HG03108 (cell line): ENCODE results near the gene CFAP57.

Experiments
- ATAC-seq: cut with Tn5 transposase; IDR thresholded peaks from one replicate; pipeline ENCODE4 v1.9.1; 2021; ENCODE audit warnings: moderate library complexity; ENCODE audit not compliant: unreplicated experiment

The CFAP57 gene

DNA sequence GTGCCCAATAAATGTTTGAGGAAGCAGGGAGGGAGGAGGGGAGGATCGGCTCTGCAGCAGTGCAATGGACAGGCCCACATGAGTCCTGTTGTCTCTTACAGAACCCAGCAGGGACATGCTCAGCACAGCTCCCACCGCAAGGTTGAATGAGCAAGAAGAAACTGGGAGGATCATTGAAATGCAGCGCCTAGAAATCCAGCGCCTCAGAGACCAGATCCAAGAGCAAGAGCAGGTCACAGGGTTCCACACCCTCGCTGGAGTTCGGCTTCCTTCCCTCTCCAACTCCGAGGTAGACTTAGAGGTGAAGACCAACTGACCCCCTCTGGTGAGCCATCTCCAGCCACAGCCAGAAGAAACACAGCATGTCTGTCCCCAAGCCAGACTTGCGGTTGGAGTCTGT is 81.7 kb downstream of the CFAP57 start:
- no peak for ATAC-seq

DNA sequence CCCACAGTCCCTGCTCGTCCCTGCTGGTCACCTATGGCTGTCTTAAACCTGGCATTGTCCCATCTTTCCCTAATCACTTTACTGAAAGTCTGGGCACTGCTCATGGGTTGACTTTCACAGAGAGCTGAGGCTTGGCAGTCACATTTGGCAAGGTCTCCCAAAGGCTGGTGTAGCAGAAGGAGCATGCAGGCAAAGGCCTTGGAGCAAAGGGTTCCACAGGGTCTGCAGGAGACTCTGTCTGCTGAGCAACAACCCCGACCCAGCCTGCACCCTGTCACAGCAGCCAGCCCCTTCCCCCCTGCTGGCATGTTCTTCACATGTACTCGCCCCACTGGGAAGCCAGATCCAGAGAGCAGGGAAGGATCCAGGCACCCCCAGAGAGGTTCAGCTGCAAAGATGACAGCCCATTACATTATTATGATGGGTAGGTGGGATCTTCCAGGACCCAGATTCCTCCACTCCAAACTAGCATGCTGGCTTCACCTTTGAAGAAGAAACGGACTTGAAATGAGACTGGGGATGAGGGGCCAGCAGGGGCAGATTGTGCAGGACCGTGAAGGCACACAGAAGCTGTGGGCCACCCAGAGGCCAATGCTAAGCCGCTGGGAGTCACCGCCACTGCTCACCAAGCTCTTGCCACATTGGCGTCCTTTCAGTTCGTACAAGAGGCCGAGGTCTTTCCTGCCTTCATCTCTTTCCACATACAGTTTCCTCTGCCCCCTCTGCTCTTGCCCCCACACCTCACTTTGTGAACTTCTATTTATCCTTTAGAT is 83.5 kb downstream of the CFAP57 start:
- no peak for ATAC-seq

- no peak for ATAC-seq
Observed at GRCh38 chr1:43256675-43257570, 84.8 kb downstream of the CFAP57 start.

- no peak for ATAC-seq
Observed at GRCh38 chr1:43258370-43258769, 86.2 kb downstream of the CFAP57 start.

- ATAC-seq: no peak
Observed at GRCh38 chr1:43265431-43265830, 93.3 kb downstream of the CFAP57 start.

DNA sequence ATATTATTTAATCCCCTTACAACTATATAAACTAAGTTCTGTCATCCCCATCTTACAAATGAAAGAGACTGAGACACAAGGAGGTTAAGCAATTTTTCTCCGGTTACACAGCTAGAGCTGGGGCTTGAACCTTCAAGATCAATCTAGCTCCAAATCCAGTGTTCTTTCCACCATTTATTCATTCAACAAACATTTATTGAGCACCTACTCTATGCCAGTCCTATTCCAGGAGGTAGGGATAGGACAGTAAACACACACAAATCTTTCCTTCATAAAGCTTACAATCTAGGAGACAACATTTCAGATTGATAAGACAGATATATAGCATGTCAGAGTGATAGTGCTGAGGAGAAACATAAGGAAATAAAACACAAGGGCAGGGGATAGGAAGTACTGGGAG is 94.8 kb downstream of the CFAP57 start:
- ATAC-seq: no peak

GRCh38 chr1:43267291-43267805 is 95.2 kb downstream of the CFAP57 start:
- ATAC-seq: no peak

DNA sequence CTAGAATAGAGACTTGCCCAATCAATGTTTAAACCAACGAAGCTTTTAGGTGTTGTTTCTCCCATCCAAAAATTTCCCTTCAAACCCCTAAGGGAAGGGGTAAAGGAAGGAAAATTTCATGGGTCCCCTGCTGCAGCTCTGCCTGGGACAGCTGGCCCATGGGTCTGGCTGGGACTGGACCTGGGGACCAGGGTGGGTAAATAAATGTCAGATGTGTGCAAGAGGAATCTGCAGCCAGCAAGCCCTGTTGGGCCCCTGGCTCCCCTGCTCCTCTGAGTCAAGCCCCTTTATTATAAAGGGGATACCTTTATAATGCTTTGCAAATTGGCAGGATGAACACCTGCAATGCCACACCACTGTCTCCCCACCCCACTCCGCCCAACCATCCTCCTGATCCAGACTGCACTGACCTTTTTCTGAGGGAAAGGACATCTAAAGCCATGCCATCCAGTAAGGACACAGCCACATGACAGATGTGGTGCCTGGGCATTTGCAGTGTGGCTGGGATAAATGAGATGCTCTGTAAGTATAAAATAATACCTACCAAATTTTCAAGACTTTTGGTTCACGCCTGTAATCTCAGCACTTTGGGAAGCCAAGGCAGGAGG is 95.8 kb downstream of the CFAP57 start:
- no peak for ATAC-seq

- ATAC-seq: no peak
Observed at GRCh38 chr1:43269627-43270375, 97.7 kb downstream of the CFAP57 start, which contains the start of gene TMEM125. TSS of gene TMEM125 (plus strand) at chr1:43269983. CDS start at chr1:43272723, 2,740 bp downstream.

- ATAC-seq: no peak
Observed at GRCh38 chr1:43270421-43271095, 98.4 kb downstream of the CFAP57 start.

GRCh38 chr1:43271186-43272118 is 99.3 kb downstream of the CFAP57 start:
- no peak for ATAC-seq

DNA sequence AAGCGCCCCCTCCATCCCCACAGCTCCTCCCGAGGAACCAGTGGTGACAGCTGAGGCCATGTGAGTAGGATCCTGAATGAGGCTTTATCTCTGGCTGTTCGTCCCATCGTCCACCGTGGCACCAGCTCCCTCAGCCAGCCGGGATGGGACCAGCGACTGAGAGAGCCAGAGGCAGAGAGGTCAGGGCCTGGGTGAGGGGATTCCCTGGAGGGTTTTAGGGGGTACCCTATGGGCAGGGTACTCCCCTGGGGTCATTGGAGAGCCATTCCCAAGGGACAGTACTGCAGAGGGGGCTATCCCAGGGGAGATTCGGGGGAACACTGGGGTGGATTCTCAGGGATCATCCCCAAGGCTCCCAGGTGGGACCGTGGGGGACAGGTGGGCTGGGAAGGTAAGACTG is 100.0 kb downstream of the CFAP57 start:
- ATAC-seq: no peak

- no peak for ATAC-seq
Observed at GRCh38 chr1:43272576-43273571, 100.7 kb downstream of the CFAP57 start.

DNA sequence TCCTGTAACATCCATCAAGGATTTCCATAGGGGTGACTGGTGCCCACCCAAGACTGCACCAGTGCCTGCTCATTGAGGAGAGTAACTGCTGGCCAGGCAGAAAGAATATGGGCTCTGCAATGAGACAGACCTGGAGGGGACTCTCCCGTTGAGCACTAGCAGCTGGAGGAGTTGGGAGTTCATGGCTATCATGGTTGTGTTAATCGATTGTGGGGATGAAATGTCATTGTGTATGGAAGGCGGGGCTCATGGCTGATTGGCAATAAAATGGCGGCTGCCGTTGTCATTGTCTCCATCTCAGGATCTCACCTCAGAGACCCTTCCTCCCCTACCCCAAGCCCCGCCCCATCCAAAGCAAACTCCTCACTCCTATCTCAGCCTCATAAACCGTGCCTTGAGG is 101.6 kb downstream of the CFAP57 start:
- ATAC-seq: no peak

DNA sequence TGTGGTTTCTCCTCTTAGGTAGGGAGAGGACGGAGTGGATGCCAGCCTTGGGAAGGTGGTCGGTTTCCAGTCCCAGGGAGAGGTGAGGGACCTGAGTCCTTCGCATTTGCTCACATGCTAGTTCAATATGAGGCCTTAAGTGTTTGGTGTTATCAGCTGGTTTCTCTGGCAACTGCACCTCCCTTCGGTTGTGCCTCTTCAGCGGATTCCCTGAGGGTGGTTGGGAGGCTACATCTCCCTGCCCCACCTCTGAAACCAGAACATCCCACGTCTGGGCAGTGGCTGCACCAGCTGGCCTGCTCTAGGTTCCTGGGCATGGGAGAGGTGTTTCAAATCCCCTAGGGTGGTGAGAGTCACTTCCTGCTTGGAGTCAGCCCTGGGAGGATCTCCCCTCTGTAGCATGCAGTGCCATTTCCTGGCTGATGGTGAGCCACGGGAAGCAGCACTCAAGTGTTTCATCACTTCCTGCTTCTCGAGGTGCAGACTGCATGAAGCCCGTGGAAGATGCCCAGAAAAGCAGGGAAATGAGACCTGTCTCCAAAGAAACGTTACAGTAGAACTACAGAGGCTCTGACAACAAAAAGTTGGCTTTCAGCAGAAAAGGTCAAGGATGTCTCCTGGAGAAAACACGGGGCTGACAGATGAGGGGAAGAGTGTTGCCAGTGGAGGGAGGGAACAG is 102.1 kb downstream of the CFAP57 start:
- ATAC-seq: no peak

GRCh38 chr1:43274804-43275180 is 102.7 kb downstream of the CFAP57 start:
- no peak for ATAC-seq
